Measurements from ENCODE around the gene CNOT3.

The CNOT3 gene

GRCh38 chr19:54199401-54199800 lies 61.8 kb downstream of the CNOT3 start:
- no peak for DNase-seq

- DNase-seq: no peak
Observed at GRCh38 chr19:54201172-54201701, 63.7 kb downstream of the CNOT3 start.

GRCh38 chr19:54201980-54202379 lies 64.4 kb downstream of the CNOT3 start:
- DNase-seq: no peak

- no peak for DNase-seq
Observed at GRCh38 chr19:54203151-54203611, 65.6 kb downstream of the CNOT3 start.

GRCh38 chr19:54204767-54205468 lies 67.4 kb downstream of the CNOT3 start:
- DNase-seq: no peak

Data from stimulated activated CD4-positive, alpha-beta T cell treated with anti-CD3 and anti-CD28 coated beads, Interleukin-2, amount 100 ng/mL, for 24 hours (primary cell).